Neural cell (in vitro differentiated cells): ENCODE results near the gene GOLGA5. TPM values are rescaled to one million over a fixed set of nuclear protein-coding genes. Genes with fewer than 3 reads are reported as not detected.
"Not testable (repeated sequence)": the region's sequence is repeated elsewhere in the genome, so short reads cannot be mapped to it uniquely, and the experiment has no call there.

Source experiments
- H2AFZ ChIP-seq: fragments of 200-600, 300-800 bp; sonication (generic), shearing (Covaris generic); 2 replicates; pipeline ENCODE4 v1.6.0; 2014; ENCODE audit warnings: low read depth, mild to moderate bottlenecking, antibody characterized with exemption, low read length, moderate library complexity
- H3F3A ChIP-seq: fragments of 200-600 bp; shearing (Covaris generic); 2 replicates; pipeline ENCODE4 v1.6.1; 2016; ENCODE audit warnings: mild to moderate bottlenecking, moderate library complexity, mixed read lengths, antibody characterized with exemption, low read length; ENCODE audit not compliant: insufficient read depth, poor library complexity, severe bottlenecking
- H3K27ac ChIP-seq: fragments of 200-600, 300-800 bp; sonication (generic), shearing (Covaris generic); 2 replicates; pipeline ENCODE4 v1.5.1; 2014; ENCODE audit warnings: mild to moderate bottlenecking, low read length, moderate library complexity
- H3K27me3 ChIP-seq: fragments of 300-800, 200-600 bp; sonication (generic), shearing (Covaris generic); 2 replicates; pipeline ENCODE4 v1.6.0; 2014; ENCODE audit warnings: mild to moderate bottlenecking, low read depth, low read length, moderate library complexity; ENCODE audit not compliant: insufficient read depth
- H3K36me3 ChIP-seq: fragments of 300-800, 200-600 bp; sonication (generic), shearing (Covaris generic); 2 replicates; pipeline ENCODE4 v1.5.1; 2014; ENCODE audit warnings: mild to moderate bottlenecking, antibody characterized with exemption, low read length, moderate library complexity; ENCODE audit not compliant: insufficient read depth
- H3K4me2 ChIP-seq: fragments of 300-800, 200-600 bp; sonication (generic), shearing (Covaris generic); 2 replicates; pipeline ENCODE4 v1.6.0; 2014; ENCODE audit warnings: mild to moderate bottlenecking, low read length
- H3K4me3 ChIP-seq: fragments of 300-800, 200-600 bp; sonication (generic), shearing (Covaris generic); 2 replicates; pipeline ENCODE4 v1.5.1; 2014; ENCODE audit warnings: mild to moderate bottlenecking, low read length, moderate library complexity
- H3K79me2 ChIP-seq: fragments of 200-600 bp; shearing (Covaris generic); replicated peaks from 2 replicates; pipeline ENCODE4 v1.6.0; 2014; ENCODE audit warnings: mild to moderate bottlenecking, low read length, moderate library complexity; ENCODE audit not compliant: insufficient read depth
- H3K9ac ChIP-seq: fragments of 300-800, 200-600 bp; sonication (generic), shearing (Covaris generic); 2 replicates; pipeline ENCODE4 v1.6.1; 2016; ENCODE audit warnings: mild to moderate bottlenecking, low read length, mixed read lengths
- H3K9me2 ChIP-seq: fragments of 200-600 bp; shearing (Covaris generic); 2 replicates; pipeline ENCODE4 v1.6.1; 2016; ENCODE audit warnings: mild to moderate bottlenecking, low read length, mixed read lengths; ENCODE audit not compliant: insufficient read depth
- H3K9me3 ChIP-seq: fragments of 200-600, 300-800 bp; sonication (generic), shearing (Covaris generic); 2 replicates; pipeline ENCODE4 v1.6.1; 2016; ENCODE audit warnings: mild to moderate bottlenecking, mixed run types, low read length, moderate library complexity, mixed read lengths
- H4K20me1 ChIP-seq: fragments of 200-600 bp; shearing (Covaris generic); 2 replicates; pipeline ENCODE4 v1.6.1; 2016; ENCODE audit warnings: mild to moderate bottlenecking, mixed run types; ENCODE audit not compliant: insufficient read depth
- EP300 ChIP-seq: fragments of 450-650 bp; conservative IDR thresholded peaks from 2 replicates; pipeline ENCODE4 v1.6.1; 2014; ENCODE audit warnings: antibody characterized with exemption, mild to moderate bottlenecking, moderate library complexity; ENCODE audit not compliant: poor library complexity, severe bottlenecking
- EZH2 ChIP-seq: fragments of 200-600, 300-800 bp; shearing (Covaris generic), sonication (generic); IDR thresholded peaks from 2 replicates; pipeline ENCODE4 v1.6.1; 2014; ENCODE audit warnings: antibody characterized with exemption, low read length, borderline replicate concordance, mild to moderate bottlenecking; ENCODE audit not compliant: insufficient read depth, poor library complexity, severe bottlenecking
- MXI1 ChIP-seq: fragments of 450-650 bp; conservative IDR thresholded peaks from 2 replicates; pipeline ENCODE4 v1.6.1; 2014; ENCODE audit warnings: antibody characterized with exemption, mild to moderate bottlenecking; ENCODE audit not compliant: poor library complexity, severe bottlenecking
- POLR2AphosphoS5 ChIP-seq: IDR thresholded peaks from 2 replicates; pipeline ENCODE4 v1.6.1; 2012
- RAD21 ChIP-seq: fragments of 450-650 bp; conservative IDR thresholded peaks from 2 replicates; pipeline ENCODE4 v1.6.1; 2014; ENCODE audit warnings: antibody characterized with exemption, mild to moderate bottlenecking, moderate library complexity
- SMC3 ChIP-seq: fragments of 450-650 bp; conservative IDR thresholded peaks from 2 replicates; pipeline ENCODE4 v1.6.1; 2014; ENCODE audit warnings: antibody characterized with exemption, mild to moderate bottlenecking, moderate library complexity; ENCODE audit not compliant: poor library complexity
- TAF1 ChIP-seq: IDR thresholded peaks from 2 replicates; pipeline ENCODE4 v1.6.1; 2012; ENCODE audit warnings: low read depth
- polyA plus RNA-seq: library from polyadenylated mRNA; depleted of rRNA; stranded (reverse); fragments of >200 nt; gene quantifications from 2 replicates; pipeline ENCODE4 v1.2.3, GENCODE V29; 2014
- TF ChIP-seq, protein P1 (sequence below): fragments of 450-650 bp; IDR thresholded peaks from 2 replicates; pipeline ENCODE4 v1.5.1; 2014; ENCODE audit warnings: antibody characterized with exemption, mild to moderate bottlenecking, moderate library complexity; ENCODE audit not compliant: poor library complexity, severe bottlenecking
- TF ChIP-seq, protein P2 (sequence below): IDR thresholded peaks from 2 replicates; pipeline ENCODE4 v1.6.1; 2012; ENCODE audit warnings: borderline replicate concordance

GOLGA5 gene
- polyA plus RNA-seq, 1 donor from 2014 or later = 35.7 TPM

- H3K27ac ChIP-seq = no peak overlapping the region
- no peaks in the 10 kb centered on the region for H3K9me2 ChIP-seq
- no peaks in the 10 kb centered on the region for H3K9me3 ChIP-seq
- peak overlapping the region; percentile 59 for H3K4me2 ChIP-seq
- H2AFZ ChIP-seq = peak overlapping the region; percentile 75
- H3K36me3 ChIP-seq = no peaks in the 10 kb centered on the region
- TF ChIP-seq POLR2AphosphoS5 = no peak
- H3K4me3 ChIP-seq = peak overlapping the region; percentile 85
- H3K9ac ChIP-seq = peak overlapping the region; percentile 61
- no peaks in the 10 kb centered on the region for H3F3A ChIP-seq
- no peaks in the 10 kb centered on the region for H3K27me3 ChIP-seq
- no peaks in the 10 kb centered on the region for H4K20me1 ChIP-seq
- no peaks in the 10 kb centered on the region for H3K79me2 ChIP-seq
Observed at GRCh38 chr14:92747701-92748258, 46.3 kb upstream of the GOLGA5 start.

DNA sequence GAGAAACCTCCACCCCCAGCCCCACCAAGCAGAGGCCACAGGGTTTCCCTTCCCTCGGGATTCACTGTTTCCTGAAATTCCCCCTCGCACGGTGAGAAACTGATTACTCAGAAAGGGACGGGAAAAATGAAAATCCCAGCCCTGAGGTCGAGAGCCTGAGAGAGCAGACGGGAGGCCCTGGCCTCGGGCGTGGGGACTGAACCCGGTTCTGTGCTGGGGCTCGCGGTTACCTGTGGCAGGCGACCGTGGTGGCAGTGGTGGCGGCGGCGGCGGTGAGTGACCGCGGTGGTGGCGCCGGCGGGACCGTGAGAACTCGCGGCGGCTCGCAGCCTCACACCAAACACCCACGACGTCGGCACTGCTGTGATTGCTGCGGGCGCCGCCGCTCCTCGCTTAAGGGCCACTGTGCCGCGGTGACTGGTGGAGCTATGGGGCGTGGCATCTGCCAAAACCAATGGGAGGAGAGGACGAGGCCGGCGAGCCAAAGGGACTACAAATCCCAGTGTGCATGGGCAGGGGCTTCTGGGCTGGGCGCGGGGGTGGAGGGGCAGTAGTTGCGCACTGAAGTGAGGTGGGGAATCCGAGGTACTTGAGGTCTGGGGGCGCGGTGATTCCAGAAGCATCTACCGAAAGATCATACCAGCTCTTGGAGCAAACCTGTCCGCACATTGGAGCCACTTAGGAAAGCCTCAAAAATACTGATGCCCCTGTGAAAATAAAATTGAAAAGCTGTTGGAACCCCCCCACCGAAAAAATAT, 45.7 kb upstream of the GOLGA5 start, which contains the start of gene LGMN:
Gene LGMN (minus strand): TSS at position 369 of the 758 bp plus-strand sequence. CDS start 15,841 bp downstream, outside the sequence.
- no peaks in the 10 kb centered on the region for H3K27me3 ChIP-seq
- H3K4me3 ChIP-seq = peak within 1 kb of the TSS; percentile 85
- no peaks in the 10 kb centered on the region for H3K79me2 ChIP-seq
- no peaks in the 10 kb centered on the region for H3F3A ChIP-seq
- H2AFZ ChIP-seq = peak within 1 kb of the TSS; percentile 75
- peak within 1 kb of the TSS; percentile 59 for H3K4me2 ChIP-seq
- TF ChIP-seq, protein P1, sequence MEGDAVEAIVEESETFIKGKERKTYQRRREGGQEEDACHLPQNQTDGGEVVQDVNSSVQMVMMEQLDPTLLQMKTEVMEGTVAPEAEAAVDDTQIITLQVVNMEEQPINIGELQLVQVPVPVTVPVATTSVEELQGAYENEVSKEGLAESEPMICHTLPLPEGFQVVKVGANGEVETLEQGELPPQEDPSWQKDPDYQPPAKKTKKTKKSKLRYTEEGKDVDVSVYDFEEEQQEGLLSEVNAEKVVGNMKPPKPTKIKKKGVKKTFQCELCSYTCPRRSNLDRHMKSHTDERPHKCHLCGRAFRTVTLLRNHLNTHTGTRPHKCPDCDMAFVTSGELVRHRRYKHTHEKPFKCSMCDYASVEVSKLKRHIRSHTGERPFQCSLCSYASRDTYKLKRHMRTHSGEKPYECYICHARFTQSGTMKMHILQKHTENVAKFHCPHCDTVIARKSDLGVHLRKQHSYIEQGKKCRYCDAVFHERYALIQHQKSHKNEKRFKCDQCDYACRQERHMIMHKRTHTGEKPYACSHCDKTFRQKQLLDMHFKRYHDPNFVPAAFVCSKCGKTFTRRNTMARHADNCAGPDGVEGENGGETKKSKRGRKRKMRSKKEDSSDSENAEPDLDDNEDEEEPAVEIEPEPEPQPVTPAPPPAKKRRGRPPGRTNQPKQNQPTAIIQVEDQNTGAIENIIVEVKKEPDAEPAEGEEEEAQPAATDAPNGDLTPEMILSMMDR = no peak
- TF ChIP-seq EP300 (no peak), POLR2AphosphoS5 (peak; percentile 79), SMC3 (no peak), MXI1 (peak; percentile 73), EZH2 (no peak), RAD21 (peak; percentile 33), TAF1 (peak; percentile 46)
- TF ChIP-seq, protein P2, sequence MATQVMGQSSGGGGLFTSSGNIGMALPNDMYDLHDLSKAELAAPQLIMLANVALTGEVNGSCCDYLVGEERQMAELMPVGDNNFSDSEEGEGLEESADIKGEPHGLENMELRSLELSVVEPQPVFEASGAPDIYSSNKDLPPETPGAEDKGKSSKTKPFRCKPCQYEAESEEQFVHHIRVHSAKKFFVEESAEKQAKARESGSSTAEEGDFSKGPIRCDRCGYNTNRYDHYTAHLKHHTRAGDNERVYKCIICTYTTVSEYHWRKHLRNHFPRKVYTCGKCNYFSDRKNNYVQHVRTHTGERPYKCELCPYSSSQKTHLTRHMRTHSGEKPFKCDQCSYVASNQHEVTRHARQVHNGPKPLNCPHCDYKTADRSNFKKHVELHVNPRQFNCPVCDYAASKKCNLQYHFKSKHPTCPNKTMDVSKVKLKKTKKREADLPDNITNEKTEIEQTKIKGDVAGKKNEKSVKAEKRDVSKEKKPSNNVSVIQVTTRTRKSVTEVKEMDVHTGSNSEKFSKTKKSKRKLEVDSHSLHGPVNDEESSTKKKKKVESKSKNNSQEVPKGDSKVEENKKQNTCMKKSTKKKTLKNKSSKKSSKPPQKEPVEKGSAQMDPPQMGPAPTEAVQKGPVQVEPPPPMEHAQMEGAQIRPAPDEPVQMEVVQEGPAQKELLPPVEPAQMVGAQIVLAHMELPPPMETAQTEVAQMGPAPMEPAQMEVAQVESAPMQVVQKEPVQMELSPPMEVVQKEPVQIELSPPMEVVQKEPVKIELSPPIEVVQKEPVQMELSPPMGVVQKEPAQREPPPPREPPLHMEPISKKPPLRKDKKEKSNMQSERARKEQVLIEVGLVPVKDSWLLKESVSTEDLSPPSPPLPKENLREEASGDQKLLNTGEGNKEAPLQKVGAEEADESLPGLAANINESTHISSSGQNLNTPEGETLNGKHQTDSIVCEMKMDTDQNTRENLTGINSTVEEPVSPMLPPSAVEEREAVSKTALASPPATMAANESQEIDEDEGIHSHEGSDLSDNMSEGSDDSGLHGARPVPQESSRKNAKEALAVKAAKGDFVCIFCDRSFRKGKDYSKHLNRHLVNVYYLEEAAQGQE = peak; percentile 59
- no peaks in the 10 kb centered on the region for H3K9me3 ChIP-seq
- H3K9ac ChIP-seq = peak within 1 kb of the TSS; percentile 61
- no peaks in the 10 kb centered on the region for H4K20me1 ChIP-seq
- no peak within 1 kb of the TSS for H3K27ac ChIP-seq
- H3K9me2 ChIP-seq = no peaks in the 10 kb centered on the region
- no peaks in the 10 kb centered on the region for H3K36me3 ChIP-seq

DNA sequence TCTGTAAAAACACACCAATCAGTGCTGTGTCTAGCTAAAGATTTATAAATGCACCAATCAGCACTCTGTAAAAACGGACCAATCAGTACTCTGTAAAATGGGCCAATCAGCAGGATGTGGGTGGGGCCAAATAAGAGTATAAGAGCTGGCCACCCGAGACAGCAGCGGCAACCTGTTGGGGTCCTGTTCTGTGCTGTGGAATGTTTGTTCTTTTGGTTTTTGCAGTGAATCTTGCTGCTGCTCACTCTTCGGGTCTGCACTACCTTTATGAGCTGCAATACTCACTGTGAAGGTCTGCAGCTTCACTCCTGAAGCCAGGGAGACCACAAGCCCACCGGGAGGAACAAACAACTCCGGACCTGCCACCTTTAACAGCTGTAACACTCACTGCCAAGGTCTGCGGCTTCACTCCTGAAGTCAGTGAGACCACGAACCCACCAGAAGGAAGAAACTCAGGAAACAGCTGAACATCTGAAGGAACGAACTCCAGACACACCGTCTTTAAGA, 43.8 kb upstream of the GOLGA5 start:
- H2AFZ ChIP-seq, H3K9me3 ChIP-seq, H4K20me1 ChIP-seq, H3F3A ChIP-seq, H3K9ac ChIP-seq, H3K27ac ChIP-seq, H3K4me2 ChIP-seq, H3K4me3 ChIP-seq, H3K27me3 ChIP-seq, H3K9me2 ChIP-seq, H3K79me2 ChIP-seq, H3K36me3 ChIP-seq: not testable (repeated sequence)
